Body of pancreas (tissue), 4 donors: ENCODE data around the gene ABLIM3.

Source experiments
- POLR2A ChIP-seq, 3 donors: fragments of 450-650 bp; IDR thresholded peaks; one replicate each; pipeline ENCODE4 v1.6.1; 2016; ENCODE audit warnings: antibody characterized with exemption in 3 of 3, mild to moderate bottlenecking in 2 of 3
- TF ChIP-seq, protein P1 (sequence below), 7 experiments: fragments of 450-650 bp in 4 of 7; fragments of 200-600 bp in 3 of 7; sonication (generic) in 3 of 7; IDR thresholded peaks; one replicate each; pipeline ENCODE4 v1.5.1; 2016 to 2019; ENCODE audit warnings: antibody characterized with exemption in 7 of 7

- TF ChIP-seq, protein P1, sequence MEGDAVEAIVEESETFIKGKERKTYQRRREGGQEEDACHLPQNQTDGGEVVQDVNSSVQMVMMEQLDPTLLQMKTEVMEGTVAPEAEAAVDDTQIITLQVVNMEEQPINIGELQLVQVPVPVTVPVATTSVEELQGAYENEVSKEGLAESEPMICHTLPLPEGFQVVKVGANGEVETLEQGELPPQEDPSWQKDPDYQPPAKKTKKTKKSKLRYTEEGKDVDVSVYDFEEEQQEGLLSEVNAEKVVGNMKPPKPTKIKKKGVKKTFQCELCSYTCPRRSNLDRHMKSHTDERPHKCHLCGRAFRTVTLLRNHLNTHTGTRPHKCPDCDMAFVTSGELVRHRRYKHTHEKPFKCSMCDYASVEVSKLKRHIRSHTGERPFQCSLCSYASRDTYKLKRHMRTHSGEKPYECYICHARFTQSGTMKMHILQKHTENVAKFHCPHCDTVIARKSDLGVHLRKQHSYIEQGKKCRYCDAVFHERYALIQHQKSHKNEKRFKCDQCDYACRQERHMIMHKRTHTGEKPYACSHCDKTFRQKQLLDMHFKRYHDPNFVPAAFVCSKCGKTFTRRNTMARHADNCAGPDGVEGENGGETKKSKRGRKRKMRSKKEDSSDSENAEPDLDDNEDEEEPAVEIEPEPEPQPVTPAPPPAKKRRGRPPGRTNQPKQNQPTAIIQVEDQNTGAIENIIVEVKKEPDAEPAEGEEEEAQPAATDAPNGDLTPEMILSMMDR (IDR thresholded peaks at IDR 0.05): peak; percentile 72 to 94 (median 89)
- TF ChIP-seq POLR2A (IDR thresholded peaks at IDR 0.05): no peak
Observed at GRCh38 chr5:149141224-149141956, at the start of gene ABLIM3.
